CD4-positive, alpha-beta memory T cell (primary cell): ENCODE measurements around the gene SLC35A5. TPM values are rescaled to one million over a fixed set of nuclear protein-coding genes. Genes with fewer than 3 reads are reported as not detected.

Source experiments
- CTCF ChIA-PET: fragments of 350-600 bp; sonication (Branson Sonifier 250); formaldehyde crosslinking; loops from one replicate; lab custom pipeline; 2021; ENCODE audit warnings: inconsistent platforms; ENCODE audit not compliant: partially characterized antibody; lab: Charles Lee
- POLR2A ChIA-PET: fragments of 350-600 bp; sonication (Branson Sonifier 250); formaldehyde crosslinking; loops from one replicate; lab custom pipeline; 2021; ENCODE audit not compliant: partially characterized antibody; lab: Charles Lee
- DNase-seq, 5 donors: peaks; one replicate each; pipeline versions ENCODE4 v3.0.0 to v3.0.0-alpha.2; 2020 to 2022; ENCODE audit warnings: mixed read lengths in 1 of 5
- H3K27ac ChIP-seq: one replicate; pipeline ENCODE4 v1.7.0; 2013; ENCODE audit warnings: low read depth, low read length
- H3K27me3 ChIP-seq: 2 replicates; pipeline ENCODE4 v1.7.0; 2013; ENCODE audit warnings: mild to moderate bottlenecking, low read length, moderate library complexity; ENCODE audit not compliant: insufficient read depth
- H3K36me3 ChIP-seq: 2 replicates; pipeline ENCODE4 v1.7.0; 2013; ENCODE audit warnings: mild to moderate bottlenecking, low read length, moderate library complexity; ENCODE audit not compliant: insufficient read depth
- H3K4me1 ChIP-seq: 2 replicates; pipeline ENCODE4 v1.7.0; 2013; ENCODE audit warnings: mild to moderate bottlenecking, low read length, moderate library complexity; ENCODE audit not compliant: insufficient read depth
- H3K4me3 ChIP-seq, 2 donors: one replicate each; pipeline ENCODE4 v1.7.0; 2013; ENCODE audit warnings: low read length in 2 of 2, mild to moderate bottlenecking in 1 of 2
- H3K9me3 ChIP-seq, 2 donors: one replicate each; pipeline ENCODE4 v1.7.0; 2013; ENCODE audit warnings: low read length in 2 of 2, control low read depth in 1 of 2; ENCODE audit not compliant: control insufficient read depth in 1 of 2
- H3K27ac Mint-ChIP-seq, 7 donors: one replicate each; pipeline ENCODE4 v1.8.0; 2020 to 2021; ENCODE audit warnings: mixed read lengths in 7 of 7, mild to moderate bottlenecking in 6 of 7, inconsistent platforms in 3 of 7, moderate library complexity in 3 of 7
- H3K27me3 Mint-ChIP-seq, 2 donors: one replicate each; pipeline ENCODE4 v1.8.0; 2020 to 2021; ENCODE audit warnings: mixed read lengths in 2 of 2
- H3K36me3 Mint-ChIP-seq, 2 donors: one replicate each; pipeline ENCODE4 v1.8.0; 2020 to 2021; ENCODE audit warnings: mixed read lengths in 2 of 2, inconsistent platforms in 1 of 2, mild to moderate bottlenecking in 1 of 2
- H3K4me1 Mint-ChIP-seq, 4 donors: one replicate each; pipeline ENCODE4 v1.8.0; 2020 to 2021; ENCODE audit warnings: mixed read lengths in 4 of 4, mild to moderate bottlenecking in 1 of 4
- H3K4me3 Mint-ChIP-seq, 8 donors: one replicate each; pipeline ENCODE4 v1.8.0; 2020 to 2021; ENCODE audit warnings: mixed read lengths in 8 of 8, mild to moderate bottlenecking in 7 of 8, moderate library complexity in 6 of 8, inconsistent platforms in 3 of 8
- H3K9me3 Mint-ChIP-seq, 8 donors: one replicate each; pipeline ENCODE4 v1.8.0; 2020 to 2021; ENCODE audit warnings: mixed read lengths in 8 of 8, mild to moderate bottlenecking in 5 of 8, inconsistent platforms in 3 of 8, moderate library complexity in 1 of 8
- intact Hi-C: fragments of 100-400 bp; cut with micrococcal nuclease; formaldehyde crosslinking; loops from one replicate; pipeline ENCODE4 v1.15.1; 2023
- polyA plus RNA-seq, 2 donors: library from polyadenylated mRNA; unstranded; fragments of 300-500 nt; fragmentation: Illumina TruSeq; gene quantifications; one replicate each; pipeline ENCODE4 v1.2.3, GENCODE V29; 2021
- total RNA-seq, 2 experiments: library from RNA; stranded (reverse); gene quantifications; one replicate each; pipeline ENCODE4 v1.2.3, GENCODE V29; 2021

The SLC35A5 gene
- total and polyA plus RNA-seq, 4 experiments from 2014 or later = 13.9 to 26.6 (median 25.2) TPM

GRCh38 chr3:112604536-112604935, 42.7 kb downstream of the SLC35A5 start:
- ChIA-PET POLR2A (no interaction called here), CTCF (interaction anchor here (1.0 kb wide), 1 partner anchor 8 kb away, joined by 3 read pairs; no protein-coding TSS in a partner anchor)

GRCh38 chr3:112605285-112605684, 43.4 kb downstream of the SLC35A5 start:
- intact Hi-C loops = no loop called here
- Histone ChIP-seq H3K36me3 (no peaks in the 10 kb centered on the region), H3K27me3 (no peaks in the 10 kb centered on the region), H3K9me3 (no peaks in the 10 kb centered on the region), H3K27ac (no peak overlapping the region), H3K4me1 (no peaks in the 10 kb centered on the region), H3K4me3 (no peak overlapping the region)
- ChIA-PET CTCF (no interaction called here), POLR2A (no interaction called here)
- peaks cover 0 to 3% (median 0%) of the 10 kb centered on the region in 4 donors for H3K4me1 Mint-ChIP-seq
- no peak overlapping the region for H3K27ac Mint-ChIP-seq
- H3K36me3 Mint-ChIP-seq = no peaks in the 10 kb centered on the region
- no peak overlapping the region for H3K4me3 Mint-ChIP-seq
- H3K27me3 Mint-ChIP-seq = peaks cover 2 to 4% of the 10 kb centered on the region in 2 donors
- no peak for DNase-seq
- H3K9me3 Mint-ChIP-seq = no peaks in the 10 kb centered on the region

More at GRCh38 chr3:112604536-112604935, 42.7 kb downstream of the SLC35A5 start:
- Histone ChIP-seq H3K4me1 (no peaks in the 10 kb centered on the region), H3K4me3 (no peak overlapping the region), H3K36me3 (no peaks in the 10 kb centered on the region), H3K27me3 (no peaks in the 10 kb centered on the region), H3K27ac (no peak overlapping the region), H3K9me3 (no peaks in the 10 kb centered on the region)
- Mint-ChIP-seq H3K36me3 (no peaks in the 10 kb centered on the region), H3K9me3 (no peaks in the 10 kb centered on the region), H3K27ac (no peak overlapping the region), H3K4me1 (peaks cover 0 to 3% (median 0%) of the 10 kb centered on the region in 4 donors), H3K4me3 (no peak overlapping the region), H3K27me3 (peaks cover 0 to 4% of the 10 kb centered on the region in 2 donors)
- intact Hi-C loops = no loop called here
- no peak for DNase-seq

DNA sequence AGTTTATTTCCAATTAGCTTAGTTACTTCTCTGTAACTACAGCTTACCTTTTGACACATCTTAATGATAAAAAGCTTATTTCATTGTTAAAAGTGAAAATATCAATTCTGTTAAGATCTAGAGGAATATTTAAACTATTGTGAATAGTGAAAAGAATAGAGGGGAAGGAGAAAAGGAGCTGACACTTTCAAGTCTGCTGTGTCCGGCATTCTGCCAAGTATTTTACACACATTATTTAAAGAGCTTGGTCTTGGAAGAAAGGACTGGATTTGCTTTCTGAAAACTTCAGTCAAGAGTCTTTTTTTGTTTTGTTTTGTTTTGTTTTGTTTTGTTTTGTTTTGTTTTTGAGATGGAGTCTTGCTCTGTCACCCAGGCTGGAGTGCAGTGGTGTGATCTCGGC, 44.3 kb downstream of the SLC35A5 start:
- DNase-seq = no peak
- H3K4me1 Mint-ChIP-seq = peaks cover 0 to 3% (median 0%) of the 10 kb centered on the region in 4 donors
- H3K36me3 Mint-ChIP-seq = no peaks in the 10 kb centered on the region
- ChIA-PET CTCF (interaction anchor here (1.3 kb wide), 1 partner anchor 11 kb away, joined by 3 read pairs; no protein-coding TSS in a partner anchor), POLR2A (no interaction called here)
- intact Hi-C loops = no loop called here
- Histone ChIP-seq H3K27me3 (no peaks in the 10 kb centered on the region), H3K4me1 (no peaks in the 10 kb centered on the region), H3K36me3 (no peaks in the 10 kb centered on the region), H3K4me3 (no peak overlapping the region), H3K9me3 (no peaks in the 10 kb centered on the region), H3K27ac (no peak overlapping the region)
- peaks cover 3 to 4% of the 10 kb centered on the region in 2 donors for H3K27me3 Mint-ChIP-seq
- H3K27ac Mint-ChIP-seq = no peak overlapping the region
- no peaks in the 10 kb centered on the region for H3K9me3 Mint-ChIP-seq
- H3K4me3 Mint-ChIP-seq = no peak overlapping the region

DNA sequence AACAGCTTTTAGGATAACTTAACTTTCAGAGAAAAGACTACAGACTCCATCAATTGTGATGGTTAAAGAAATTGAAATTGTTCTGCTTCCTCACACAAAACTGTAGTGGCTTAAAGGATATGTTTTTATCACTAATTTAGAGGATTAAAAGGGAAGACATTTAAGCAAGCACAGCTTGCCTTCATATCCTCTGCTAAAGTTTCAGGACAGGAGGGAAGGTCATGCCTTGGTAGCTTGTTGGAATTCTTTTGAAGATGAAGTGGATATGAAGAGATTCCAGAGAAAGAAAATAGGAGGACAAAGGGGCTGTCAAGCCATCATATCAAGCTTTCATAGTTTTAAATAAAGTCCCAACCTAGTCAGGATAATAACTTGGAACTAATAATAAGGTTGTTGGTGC, 46.0 kb downstream of the SLC35A5 start:
- Mint-ChIP-seq H3K36me3 (no peaks in the 10 kb centered on the region), H3K4me1 (peaks cover 0 to 3% (median 0%) of the 10 kb centered on the region in 4 donors), H3K27ac (no peak overlapping the region), H3K4me3 (no peak overlapping the region), H3K9me3 (no peaks in the 10 kb centered on the region), H3K27me3 (peaks cover 3 to 4% of the 10 kb centered on the region in 2 donors)
- Histone ChIP-seq H3K4me3 (no peak overlapping the region), H3K27me3 (no peaks in the 10 kb centered on the region), H3K27ac (no peak overlapping the region), H3K4me1 (no peaks in the 10 kb centered on the region), H3K36me3 (no peaks in the 10 kb centered on the region), H3K9me3 (no peaks in the 10 kb centered on the region)
- ChIA-PET POLR2A (no interaction called here), CTCF (no interaction called here)
- intact Hi-C loops = no loop called here
- no peak for DNase-seq

DNA sequence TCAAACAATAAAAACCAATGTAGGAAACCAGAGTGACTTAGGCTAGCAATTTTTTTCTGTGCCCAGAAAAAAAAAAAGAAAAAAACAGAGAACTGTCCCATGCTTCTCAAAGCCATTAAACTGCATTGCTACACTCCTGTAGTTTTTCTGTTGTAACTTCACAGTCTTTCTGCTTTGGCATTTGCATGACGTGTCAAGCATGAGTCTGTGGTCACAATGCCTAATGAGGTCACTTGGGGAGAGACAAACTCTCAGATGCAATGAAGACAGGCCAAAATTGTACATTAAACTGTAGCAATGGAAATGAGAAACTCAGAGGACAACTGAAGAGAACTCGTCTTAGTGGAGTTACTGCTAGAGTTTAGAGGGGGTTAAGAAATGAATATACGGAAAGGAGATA, 48.3 kb downstream of the SLC35A5 start:
- H3K9me3 Mint-ChIP-seq = no peaks in the 10 kb centered on the region
- Histone ChIP-seq H3K27ac (no peak overlapping the region), H3K4me3 (no peak overlapping the region), H3K9me3 (no peaks in the 10 kb centered on the region), H3K4me1 (no peaks in the 10 kb centered on the region), H3K27me3 (no peaks in the 10 kb centered on the region), H3K36me3 (no peaks in the 10 kb centered on the region)
- no peak for DNase-seq
- no peaks in the 10 kb centered on the region for H3K36me3 Mint-ChIP-seq
- ChIA-PET CTCF (no interaction called here), POLR2A (no interaction called here)
- H3K4me1 Mint-ChIP-seq = no peaks in the 10 kb centered on the region
- H3K27me3 Mint-ChIP-seq = peaks cover 4 to 5% of the 10 kb centered on the region in 2 donors
- H3K4me3 Mint-ChIP-seq = no peak overlapping the region
- intact Hi-C loops = no loop called here
- H3K27ac Mint-ChIP-seq = no peak overlapping the region

- H3K27me3 Mint-ChIP-seq = peaks cover 4 to 5% of the 10 kb centered on the region in 2 donors
- no peak overlapping the region for H3K27ac Mint-ChIP-seq
- intact Hi-C loops = no loop called here
- H3K27ac ChIP-seq = no peak overlapping the region
- H3K36me3 Mint-ChIP-seq = no peaks in the 10 kb centered on the region
- CTCF ChIA-PET = interaction anchor here (0.9 to 1.4 kb wide), 3 partner anchors 31 to 359 kb away, joined by 4 to 5 read pairs (median 5); no protein-coding TSS in a partner anchor
- H3K9me3 ChIP-seq = no peaks in the 10 kb centered on the region
- no peak overlapping the region for H3K4me3 ChIP-seq
- no peaks in the 10 kb centered on the region for H3K36me3 ChIP-seq
- H3K9me3 Mint-ChIP-seq = no peaks in the 10 kb centered on the region
- no peaks in the 10 kb centered on the region for H3K4me1 ChIP-seq
- no peaks in the 10 kb centered on the region for H3K4me1 Mint-ChIP-seq
- no peaks in the 10 kb centered on the region for H3K27me3 ChIP-seq
- POLR2A ChIA-PET = interaction anchor here (0.6 kb wide), 1 partner anchor 401 kb away, joined by 3 read pairs; no protein-coding TSS in a partner anchor
- DNase-seq = no peak
- no peak overlapping the region for H3K4me3 Mint-ChIP-seq
Measured at GRCh38 chr3:112611752-112612515, 50.1 kb downstream of the SLC35A5 start.

- H3K27ac Mint-ChIP-seq = no peak overlapping the region
- no peak for DNase-seq
- peaks cover 0 to 3% of the 10 kb centered on the region in 2 donors for H3K27me3 Mint-ChIP-seq
- Histone ChIP-seq H3K9me3 (no peaks in the 10 kb centered on the region), H3K27ac (no peak overlapping the region), H3K27me3 (no peaks in the 10 kb centered on the region), H3K36me3 (no peaks in the 10 kb centered on the region), H3K4me1 (no peaks in the 10 kb centered on the region), H3K4me3 (no peak overlapping the region)
- intact Hi-C loops = no loop called here
- no peaks in the 10 kb centered on the region for H3K9me3 Mint-ChIP-seq
- CTCF ChIA-PET = no interaction called here
- POLR2A ChIA-PET = no interaction called here
- H3K36me3 Mint-ChIP-seq = no peaks in the 10 kb centered on the region
- no peaks in the 10 kb centered on the region for H3K4me1 Mint-ChIP-seq
- H3K4me3 Mint-ChIP-seq = no peak overlapping the region
Measured at GRCh38 chr3:112615989-112616731, 54.3 kb downstream of the SLC35A5 start.
